ENCODE data around the gene AKT3. TPM values are rescaled to one million over a fixed set of nuclear protein-coding genes. Genes with fewer than 3 reads are reported as not detected.

The AKT3 gene
- polyA plus RNA-seq, 1 donor (not counting 4 experiments of a cell fraction or from before 2014, with no cell fraction given) = 2.9 TPM

DNA sequence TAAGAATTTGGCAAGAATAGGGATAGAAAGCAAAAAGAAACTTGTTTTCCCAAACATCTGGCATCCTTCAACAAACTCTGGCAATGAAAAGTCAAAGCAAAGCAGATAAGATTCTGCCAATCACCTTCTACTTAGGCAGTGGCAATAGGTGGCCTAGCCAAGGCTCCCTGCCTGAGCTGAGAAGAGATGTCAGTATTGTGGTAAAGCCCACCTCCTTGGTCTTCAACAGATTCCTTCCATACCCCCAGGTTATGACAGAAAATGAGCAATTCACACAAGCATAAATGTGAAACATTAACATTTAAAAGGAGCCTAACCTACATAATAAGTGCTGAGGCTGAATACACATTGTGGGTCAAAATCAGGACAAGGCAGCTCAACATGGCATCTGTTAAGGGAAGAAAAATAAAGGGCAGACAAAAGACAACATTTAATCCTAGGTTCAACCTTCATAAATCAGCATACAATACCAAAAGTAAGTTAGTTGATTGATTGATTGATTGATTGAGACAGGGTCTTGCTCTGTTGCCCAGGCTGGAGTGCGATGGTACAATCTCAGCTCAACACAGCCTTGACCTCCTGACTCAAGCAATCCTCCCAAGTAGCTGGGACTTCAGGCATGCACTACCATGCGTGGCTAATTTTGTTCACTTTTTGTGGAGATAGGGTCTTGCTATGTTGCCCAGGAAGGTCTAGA, 123.1 kb downstream of the AKT3 start:
- H3K4me2 ChIP-seq (ENCODE audit: control insufficient read depth, extremely low read depth, insufficient read depth, low read depth, low read length) = no peak overlapping the region
- no peaks in the 10 kb centered on the region for H4K20me1 ChIP-seq (ENCODE audit: control insufficient read depth, extremely low read depth, insufficient read depth, low read length)
- H3K9me3 ChIP-seq (ENCODE audit: control insufficient read depth, low read depth, low read length) = peaks cover 1% of the 10 kb centered on the region
- FAIRE-seq (no peak), DNase-seq (ENCODE audit: low read depth, low spot score) (no peak)
- no peak overlapping the region for H3K27ac ChIP-seq (ENCODE audit: control insufficient read depth, insufficient read depth, low read length)
- H2AFZ ChIP-seq (ENCODE audit: control insufficient read depth, low read length) = no peak overlapping the region
- H3K79me2 ChIP-seq (ENCODE audit: control insufficient read depth, insufficient read depth, low read length) = no peaks in the 10 kb centered on the region
- no peak overlapping the region for H3K9ac ChIP-seq (ENCODE audit: control insufficient read depth, extremely low read depth, insufficient read depth, low read length)
- no peaks in the 10 kb centered on the region for H3K4me1 ChIP-seq (ENCODE audit: control insufficient read depth, extremely low read depth, insufficient read depth, low read length)
- dilution Hi-C loops (cut with MboI; ENCODE audit: extremely low pct_ligation_motif_present, low sequenced_read_pairs) = no loop called here
- H3K36me3 ChIP-seq (ENCODE audit: control insufficient read depth in 2 of 2, extremely low read depth in 1 of 2, insufficient read depth in 2 of 2, low read length in 2 of 2) = no peaks in the 10 kb centered on the region
- no peak overlapping the region for H3K4me3 ChIP-seq (ENCODE audit: control insufficient read depth in 2 of 3, extremely low read depth in 1 of 3, insufficient read depth in 2 of 3, low read depth in 1 of 3, low read length in 3 of 3)
- TF ChIP-seq EZH2 (IDR thresholded peaks at IDR 0.05; ENCODE audit: low read length) = no peak
- TF ChIP-seq, protein P1, sequence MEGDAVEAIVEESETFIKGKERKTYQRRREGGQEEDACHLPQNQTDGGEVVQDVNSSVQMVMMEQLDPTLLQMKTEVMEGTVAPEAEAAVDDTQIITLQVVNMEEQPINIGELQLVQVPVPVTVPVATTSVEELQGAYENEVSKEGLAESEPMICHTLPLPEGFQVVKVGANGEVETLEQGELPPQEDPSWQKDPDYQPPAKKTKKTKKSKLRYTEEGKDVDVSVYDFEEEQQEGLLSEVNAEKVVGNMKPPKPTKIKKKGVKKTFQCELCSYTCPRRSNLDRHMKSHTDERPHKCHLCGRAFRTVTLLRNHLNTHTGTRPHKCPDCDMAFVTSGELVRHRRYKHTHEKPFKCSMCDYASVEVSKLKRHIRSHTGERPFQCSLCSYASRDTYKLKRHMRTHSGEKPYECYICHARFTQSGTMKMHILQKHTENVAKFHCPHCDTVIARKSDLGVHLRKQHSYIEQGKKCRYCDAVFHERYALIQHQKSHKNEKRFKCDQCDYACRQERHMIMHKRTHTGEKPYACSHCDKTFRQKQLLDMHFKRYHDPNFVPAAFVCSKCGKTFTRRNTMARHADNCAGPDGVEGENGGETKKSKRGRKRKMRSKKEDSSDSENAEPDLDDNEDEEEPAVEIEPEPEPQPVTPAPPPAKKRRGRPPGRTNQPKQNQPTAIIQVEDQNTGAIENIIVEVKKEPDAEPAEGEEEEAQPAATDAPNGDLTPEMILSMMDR (optimal IDR thresholded peaks at IDR 0.05 in 1 of 3, IDR thresholded peaks at IDR 0.05 in 1 of 3, conservative IDR thresholded peaks at IDR 0.05 in 1 of 3; ENCODE audit: extremely low read depth in 1 of 3, insufficient read depth in 2 of 3, low read length in 3 of 3) = no peak
- H3K9me1 ChIP-seq (ENCODE audit: control insufficient read depth, extremely low read depth, insufficient read depth, low read length) = no peaks in the 10 kb centered on the region
- no peaks in the 10 kb centered on the region for H3K27me3 ChIP-seq (ENCODE audit: control insufficient read depth, extremely low read depth, insufficient read depth, low read length)

DNA sequence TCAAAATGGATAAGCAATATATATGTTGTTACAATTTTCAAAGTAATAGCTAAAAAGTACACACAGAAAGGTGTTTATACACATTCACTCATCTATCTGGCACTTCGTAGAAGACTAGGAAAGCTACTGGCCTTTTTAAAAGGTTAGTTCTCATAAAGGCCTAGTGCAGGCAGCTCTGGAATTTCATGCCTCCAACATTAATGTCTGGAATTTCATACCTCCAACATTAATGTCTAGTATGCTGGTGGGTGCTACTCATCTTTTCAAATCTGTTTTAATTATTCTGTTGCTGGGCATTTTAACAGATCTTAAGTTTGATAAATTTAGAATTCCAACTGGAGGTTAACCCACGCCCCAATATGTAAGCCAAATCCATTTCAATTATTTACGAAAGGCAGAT, 124.2 kb downstream of the AKT3 start:
- Histone ChIP-seq H3K27me3 (ENCODE audit: control insufficient read depth, extremely low read depth, insufficient read depth, low read length) (no peaks in the 10 kb centered on the region), H4K20me1 (ENCODE audit: control insufficient read depth, extremely low read depth, insufficient read depth, low read length) (no peaks in the 10 kb centered on the region), H3K4me1 (ENCODE audit: control insufficient read depth, extremely low read depth, insufficient read depth, low read length) (no peaks in the 10 kb centered on the region), H3K79me2 (ENCODE audit: control insufficient read depth, insufficient read depth, low read length) (no peaks in the 10 kb centered on the region), H3K4me3 (ENCODE audit: control insufficient read depth in 2 of 3, extremely low read depth in 1 of 3, insufficient read depth in 2 of 3, low read depth in 1 of 3, low read length in 3 of 3) (no peak overlapping the region), H3K27ac (ENCODE audit: control insufficient read depth, insufficient read depth, low read length) (no peak overlapping the region), H3K9me1 (ENCODE audit: control insufficient read depth, extremely low read depth, insufficient read depth, low read length) (no peaks in the 10 kb centered on the region), H2AFZ (ENCODE audit: control insufficient read depth, low read length) (no peak overlapping the region), H3K9ac (ENCODE audit: control insufficient read depth, extremely low read depth, insufficient read depth, low read length) (no peak overlapping the region), H3K9me3 (ENCODE audit: control insufficient read depth, low read depth, low read length) (peaks cover 1% of the 10 kb centered on the region), H3K4me2 (ENCODE audit: control insufficient read depth, extremely low read depth, insufficient read depth, low read depth, low read length) (no peak overlapping the region), H3K36me3 (ENCODE audit: control insufficient read depth in 2 of 2, extremely low read depth in 1 of 2, insufficient read depth in 2 of 2, low read length in 2 of 2) (no peaks in the 10 kb centered on the region)
- TF ChIP-seq, protein P1 (optimal IDR thresholded peaks at IDR 0.05 in 1 of 3, IDR thresholded peaks at IDR 0.05 in 1 of 3, conservative IDR thresholded peaks at IDR 0.05 in 1 of 3; ENCODE audit: extremely low read depth in 1 of 3, insufficient read depth in 2 of 3, low read length in 3 of 3) = no peak
- TF ChIP-seq EZH2 (IDR thresholded peaks at IDR 0.05; ENCODE audit: low read length) = no peak
- DNase-seq (ENCODE audit: low read depth, low spot score) (no peak), FAIRE-seq (no peak)
- dilution Hi-C loops (cut with MboI; ENCODE audit: extremely low pct_ligation_motif_present, low sequenced_read_pairs) = no loop called here
